Iris pigment epithelial cell (primary cell): ENCODE data around the gene KCNIP4.
"Not testable (repeated sequence)": the region's sequence is repeated elsewhere in the genome, so short reads cannot be mapped to it uniquely, and the experiment has no call there.

Source experiments
- DNase-seq: peaks from one replicate; pipeline ENCODE4 v3.0.0-alpha.2; 2011; ENCODE audit warnings: low read depth

KCNIP4 gene

GRCh38 chr4:20847124-20847747 lies 1101.3 kb downstream of the KCNIP4 start:
- peak; percentile 56 for DNase-seq

DNA sequence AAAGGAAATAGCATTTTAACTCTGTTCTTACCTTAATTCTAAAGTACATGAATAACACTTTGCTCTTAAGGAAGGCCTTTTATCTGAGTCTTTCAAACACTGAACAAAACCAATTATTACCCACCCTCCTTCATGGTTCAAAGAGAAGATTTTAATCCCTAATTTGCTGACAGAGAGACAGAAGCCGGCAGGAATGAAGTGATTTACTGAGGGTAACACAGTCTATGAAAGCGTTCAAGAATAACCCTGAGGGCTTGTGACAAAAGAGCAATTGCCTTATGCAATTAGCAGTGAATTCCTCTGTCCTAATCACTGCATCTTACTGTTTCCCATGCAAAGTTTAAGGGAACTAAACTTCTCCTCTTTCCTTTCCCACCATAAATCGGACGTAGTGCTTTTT lies 1104.3 kb downstream of the KCNIP4 start:
- no peak for DNase-seq

DNA sequence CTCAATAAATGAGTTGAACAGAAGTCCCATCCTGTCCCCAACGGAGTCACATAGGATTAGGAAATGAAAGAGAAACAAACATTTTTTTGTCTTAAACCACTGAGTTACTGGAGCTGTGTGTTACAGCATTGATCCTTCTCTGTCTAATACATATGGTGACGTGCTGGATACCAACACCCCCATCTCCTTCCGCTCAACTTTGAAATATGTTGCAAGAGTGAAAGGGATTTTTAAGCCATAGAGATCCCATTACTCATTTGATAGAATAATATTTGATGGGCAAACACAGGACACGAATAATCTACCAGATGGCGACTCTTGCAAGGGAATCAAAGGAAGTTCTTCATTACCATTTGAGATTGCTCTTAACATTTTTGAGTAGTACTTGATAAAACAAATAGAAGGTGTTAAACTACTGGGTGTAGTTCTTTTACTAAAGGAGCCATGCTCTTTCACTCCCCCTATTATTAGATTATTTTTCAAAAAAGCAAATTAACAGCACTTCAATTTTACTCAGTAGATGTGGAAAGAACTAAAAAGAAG lies 1107.9 kb downstream of the KCNIP4 start:
- DNase-seq, result peak; percentile 92

- peak; percentile 96 for DNase-seq
These were observed 1108.6 kb downstream of the KCNIP4 start for GRCh38 chr4:20839957-20840356.

GRCh38 chr4:20838476-20838875 lies 1110.1 kb downstream of the KCNIP4 start:
- DNase-seq, result no peak

GRCh38 chr4:20832826-20833225 lies 1115.7 kb downstream of the KCNIP4 start:
- DNase-seq, result peak; percentile 79

DNA sequence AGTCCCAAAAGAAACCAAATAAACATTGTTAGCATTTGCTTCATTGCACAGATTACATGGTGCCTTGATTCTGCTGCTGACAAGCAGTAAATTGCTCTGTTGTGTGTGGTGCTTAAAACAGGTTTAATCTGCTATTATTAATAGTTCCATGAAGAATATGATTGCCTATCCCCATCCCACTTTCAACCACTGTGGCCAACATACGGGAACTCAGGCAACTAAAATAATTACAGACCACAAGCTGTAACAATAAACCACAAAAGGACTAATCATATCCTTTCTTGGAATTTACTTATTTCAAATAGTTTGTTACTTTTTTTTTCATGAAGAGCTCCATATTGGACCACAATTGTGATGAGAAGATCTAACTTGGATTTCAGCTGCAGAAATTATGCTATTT lies 1116.8 kb downstream of the KCNIP4 start:
- DNase-seq, result peak; percentile 54

DNA sequence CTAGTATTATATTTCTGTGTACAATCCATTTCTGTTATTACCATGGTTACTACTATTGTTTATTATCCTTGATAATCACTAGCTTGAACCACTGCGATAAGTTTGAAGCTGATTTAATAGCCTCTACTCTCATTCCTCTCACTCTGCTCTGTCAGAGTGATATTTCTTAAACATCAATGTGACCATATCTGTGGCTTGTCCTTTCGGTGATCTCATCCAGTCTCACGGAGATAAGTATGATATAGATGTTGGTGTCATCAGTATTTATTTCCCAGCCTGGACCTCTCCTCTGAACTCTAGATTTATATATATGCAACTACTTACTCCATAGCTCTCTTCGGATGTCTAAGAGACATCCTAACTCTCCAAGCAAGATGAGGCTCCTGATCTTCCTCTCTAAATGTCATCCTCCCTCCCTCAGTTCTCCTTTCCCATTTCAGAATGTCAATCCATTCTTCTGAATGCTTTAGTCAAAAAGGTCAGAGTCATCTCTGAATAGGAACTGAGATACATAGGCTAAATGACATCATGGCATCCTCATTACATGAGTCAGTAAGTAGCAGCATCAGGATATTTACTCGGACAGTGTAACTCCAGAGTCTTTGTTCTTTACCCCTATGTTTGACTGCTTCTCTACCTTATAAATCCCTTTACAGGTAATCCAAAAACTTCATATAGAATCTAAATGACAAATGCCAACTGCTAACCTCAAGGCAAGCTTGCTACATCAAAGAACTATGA lies 1118.8 kb downstream of the KCNIP4 start:
- DNase-seq, result peak; percentile 88

- DNase-seq, result no peak
These were observed 1123.1 kb downstream of the KCNIP4 start for GRCh38 chr4:20825505-20825904.

- no peak for DNase-seq
These were observed 1132.3 kb downstream of the KCNIP4 start for GRCh38 chr4:20816287-20816686.

DNA sequence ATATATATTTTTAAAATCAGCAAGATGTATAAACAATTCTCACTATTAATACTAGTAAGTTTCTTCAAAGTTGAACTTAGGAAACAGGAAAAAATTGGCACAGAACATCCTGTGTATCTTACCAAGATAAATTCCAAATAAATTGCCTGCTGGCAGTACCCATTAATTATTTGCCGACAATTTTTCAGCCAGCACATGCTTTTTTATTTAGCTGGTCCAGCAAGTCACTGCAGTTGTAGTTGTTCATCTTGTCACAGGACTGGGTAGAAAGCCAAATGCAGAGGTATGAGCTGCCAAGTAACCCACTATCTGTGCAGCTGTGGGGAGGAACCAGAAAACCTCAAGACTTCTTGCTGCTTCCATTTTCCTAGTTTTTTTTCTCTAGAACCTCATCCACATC lies 1134.9 kb downstream of the KCNIP4 start:
- no peak for DNase-seq

- DNase-seq, result peak; percentile 31
These were observed 1138.8 kb downstream of the KCNIP4 start for GRCh38 chr4:20809812-20810211.

GRCh38 chr4:20805716-20806115 lies 1142.9 kb downstream of the KCNIP4 start:
- DNase-seq, result peak; percentile 78

DNA sequence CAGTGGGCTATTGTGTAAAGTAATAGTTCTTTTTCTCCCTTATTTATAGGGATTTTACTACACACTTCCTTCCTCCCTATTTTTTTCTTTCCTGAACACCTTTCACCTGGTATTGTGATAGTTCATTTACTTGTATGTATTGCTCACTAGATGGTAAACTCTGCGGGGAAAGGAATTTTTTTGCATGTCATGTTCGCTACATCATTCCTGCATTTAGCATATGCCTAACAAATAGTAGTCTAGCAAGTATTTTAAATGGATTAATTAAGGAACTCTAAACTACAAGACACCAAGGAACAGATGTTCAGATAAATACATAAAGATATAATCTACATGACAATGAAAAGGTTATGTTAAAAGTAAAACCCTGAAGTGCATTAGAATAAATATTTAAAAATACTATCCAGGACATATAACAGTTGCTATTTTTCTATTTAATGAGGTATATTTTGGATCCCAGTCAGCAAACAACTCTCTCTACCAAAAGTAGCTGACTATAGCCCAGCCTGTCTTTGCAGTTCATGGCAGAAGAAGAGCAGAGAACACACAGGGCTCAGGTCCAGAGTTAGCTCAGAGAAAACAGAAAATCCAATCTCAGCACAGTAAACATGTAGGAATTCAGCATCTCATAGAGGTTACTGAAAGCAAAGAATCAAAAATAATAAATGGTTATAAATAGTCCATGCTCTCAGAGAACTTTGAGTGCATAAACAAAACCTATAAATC lies 1160.5 kb downstream of the KCNIP4 start:
- no peak for DNase-seq

DNA sequence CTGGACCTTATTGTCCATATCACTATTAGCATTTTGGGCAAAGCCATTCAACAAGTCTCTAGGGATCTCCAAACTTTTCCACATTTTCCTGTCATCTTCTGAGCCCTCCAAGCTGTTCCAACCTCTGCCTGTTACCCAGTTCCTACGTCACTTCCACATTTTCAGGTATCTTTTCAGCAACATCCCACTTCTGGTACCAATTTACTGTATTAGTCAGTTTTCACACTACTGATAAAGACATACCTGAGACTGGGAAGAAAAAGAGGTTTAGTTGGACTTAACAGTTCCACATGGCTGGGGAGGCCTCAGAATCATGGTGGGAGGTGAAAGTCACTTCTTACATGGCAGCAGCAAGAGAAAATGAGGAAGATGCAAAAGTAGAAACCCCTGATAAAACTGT lies 1165.4 kb downstream of the KCNIP4 start:
- not testable (repeated sequence) for DNase-seq

- DNase-seq, result no peak
These were observed 1169.7 kb downstream of the KCNIP4 start for GRCh38 chr4:20778896-20779295.

DNA sequence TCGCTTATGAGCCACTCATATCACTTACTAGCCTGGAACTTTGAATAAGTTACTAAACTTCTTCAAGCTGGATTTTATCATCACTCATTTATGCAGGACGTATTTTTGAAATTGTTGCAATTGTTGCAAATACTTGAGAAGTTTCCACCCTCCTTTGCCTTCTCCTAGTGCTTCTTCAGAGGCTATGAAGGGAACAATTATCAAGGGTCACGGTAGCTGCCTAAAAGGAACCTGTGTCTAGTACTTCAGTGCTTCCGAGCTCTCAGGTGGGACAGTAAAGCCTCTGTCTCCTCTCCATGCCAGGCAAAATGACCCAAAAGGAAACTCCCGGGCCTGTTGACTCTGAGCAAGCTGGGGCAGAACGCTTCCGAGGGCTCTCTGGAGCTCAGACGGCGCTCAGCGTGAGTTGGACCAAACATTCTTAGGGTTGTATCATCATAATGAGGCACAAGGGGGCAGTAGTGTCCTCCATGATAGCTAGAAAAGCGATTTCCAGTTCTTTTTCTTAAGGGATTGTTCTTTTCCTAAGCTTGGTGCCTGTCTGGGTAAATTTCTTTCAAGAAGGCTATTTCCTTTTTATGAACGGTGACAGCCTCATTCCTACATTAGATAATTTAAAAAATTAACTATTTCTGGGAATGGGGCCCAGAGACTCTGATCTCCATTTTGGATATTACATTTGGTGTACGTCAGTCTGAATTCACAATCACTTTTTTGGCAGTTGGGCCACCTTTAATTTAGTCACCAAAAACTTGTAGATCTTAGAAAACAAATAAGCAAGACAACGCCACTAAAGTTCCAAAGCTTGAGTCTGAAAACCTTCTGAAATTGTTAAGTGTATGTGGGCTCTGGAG lies 1175.2 kb downstream of the KCNIP4 start:
- DNase-seq, result peak; percentile 77

- peak; percentile 39 for DNase-seq
These were observed 1184.1 kb downstream of the KCNIP4 start for GRCh38 chr4:20764366-20764992.

DNA sequence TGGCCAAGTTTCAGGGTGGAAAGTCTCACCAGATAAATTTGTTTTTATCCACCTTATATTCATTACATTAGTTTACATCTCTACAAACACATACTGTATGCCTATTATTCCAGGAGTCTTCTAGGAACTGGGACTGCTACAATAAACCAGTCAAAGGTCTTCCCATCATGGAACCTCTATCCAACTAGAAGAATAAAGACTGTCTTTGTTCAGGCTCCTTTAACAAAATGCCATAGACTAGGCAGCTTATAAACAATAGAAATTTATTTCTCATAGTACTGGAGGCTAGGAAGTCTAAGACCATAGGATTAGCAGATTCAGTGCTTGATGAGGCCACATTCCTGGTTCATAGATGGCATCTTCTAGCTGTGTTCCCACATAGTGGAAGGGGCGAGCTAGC lies 1186.7 kb downstream of the KCNIP4 start:
- no peak for DNase-seq

- no peak for DNase-seq
These were observed 1187.2 kb downstream of the KCNIP4 start for GRCh38 chr4:20761382-20761781.

DNA sequence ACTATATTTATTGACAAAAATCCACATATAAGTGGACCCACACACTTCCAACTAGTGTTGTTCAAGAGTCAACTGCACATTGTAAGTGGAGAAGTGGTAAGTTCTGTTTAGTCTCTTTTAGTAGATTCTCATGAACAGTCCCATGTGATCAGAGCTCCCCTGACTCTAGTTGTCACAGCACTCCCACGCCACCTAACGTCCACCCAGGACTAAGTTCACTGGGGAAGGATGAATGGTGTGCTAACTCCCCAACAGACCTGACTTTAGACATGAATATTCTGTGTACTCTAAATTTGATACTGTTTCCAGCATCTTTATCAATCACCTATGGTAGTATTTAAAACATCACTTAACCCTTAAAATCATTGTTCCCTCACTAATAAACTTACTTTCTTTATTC lies 1188.5 kb downstream of the KCNIP4 start:
- no peak for DNase-seq
